H1 (cell line): ENCODE data around the gene CLEC2A. TPM values are rescaled to one million over a fixed set of nuclear protein-coding genes. Genes with fewer than 3 reads are reported as not detected.
"Not testable (repeated sequence)": the region's sequence is repeated elsewhere in the genome, so short reads cannot be mapped to it uniquely, and the experiment has no call there.

Experiments
- CTCF ChIA-PET: fragments of 300-600 bp; sonication (Branson Sonifier 250); formaldehyde crosslinking; loops from one replicate; lab custom pipeline; 2021; ENCODE audit not compliant: partially characterized antibody; lab: Charles Lee
- POLR2A ChIA-PET: fragments of 300-600 bp; sonication (Branson Sonifier 250); formaldehyde crosslinking; loops from one replicate; lab custom pipeline; 2021; ENCODE audit warnings: inconsistent platforms; ENCODE audit not compliant: partially characterized antibody; lab: Charles Lee
- DNase-seq, 2 experiments: peaks; one replicate each; pipeline versions ENCODE4 v3.0.0 to v3.0.0-alpha.2; 2010 to 2022; ENCODE audit warnings: low spot score in 2 of 2, low read depth in 1 of 2, mixed read lengths in 1 of 2
- FAIRE-seq: peaks from 2 replicates; lab custom pipeline; 2011; peaks lifted over from hg19 to GRCh38; lab: Jason Lieb, UNC
- H2AFZ ChIP-seq: 2 replicates; pipeline ENCODE4 v1.8.1; 2012; ENCODE audit warnings: low read length, inconsistent platforms
- H2AK5ac ChIP-seq: 2 replicates; pipeline ENCODE4 v1.6.1; 2013; ENCODE audit warnings: low read depth, low read length
- H2BK120ac ChIP-seq: replicated peaks from 2 replicates; pipeline ENCODE3; 2013; ENCODE audit warnings: low read depth, low read length, inconsistent platforms
- H2BK12ac ChIP-seq: 2 replicates; pipeline ENCODE4 v1.6.1; 2013; ENCODE audit warnings: low read depth, low read length
- H2BK15ac ChIP-seq: 2 replicates; pipeline ENCODE4 v1.6.1; 2013; ENCODE audit warnings: low read length
- H2BK20ac ChIP-seq: 2 replicates; pipeline ENCODE4 v1.6.1; 2013; ENCODE audit warnings: low read length
- H2BK5ac ChIP-seq: 2 replicates; pipeline ENCODE4 v1.6.1; 2013; ENCODE audit warnings: low read depth, low read length
- H3K14ac ChIP-seq: 2 replicates; pipeline ENCODE4 v1.6.1; 2013; ENCODE audit warnings: inconsistent platforms; ENCODE audit not compliant: insufficient read length
- H3K18ac ChIP-seq: 2 replicates; pipeline ENCODE4 v1.6.1; 2013; ENCODE audit warnings: low read length; ENCODE audit errors: extremely low read depth
- H3K23ac ChIP-seq: 2 replicates; pipeline ENCODE4 v1.6.1; 2013; ENCODE audit warnings: inconsistent platforms; ENCODE audit not compliant: insufficient read length
- H3K23me2 ChIP-seq: 2 replicates; pipeline ENCODE4 v1.6.1; 2013; ENCODE audit warnings: low read depth, low read length
- H3K27ac ChIP-seq: 2 replicates; pipeline ENCODE4 v1.6.1; 2011; ENCODE audit warnings: low read depth, low read length, inconsistent platforms
- H3K27me3 ChIP-seq, 4 experiments: replicated peaks in 1 of 4; 1 replicate in 1 of 4; 2 replicates in 3 of 4; pipeline versions ENCODE4 v1.6.1 to v1.8.1; 2011 to 2013; ENCODE audit warnings: low read length in 3 of 4, mild to moderate bottlenecking in 3 of 4, inconsistent platforms in 2 of 4, mixed read lengths in 2 of 4, moderate library complexity in 1 of 4; ENCODE audit not compliant: control insufficient read depth in 3 of 4, insufficient read depth in 3 of 4; ENCODE audit errors: extremely low read depth in 1 of 4
- H3K36me3 ChIP-seq, 4 experiments: 2 replicates each; pipeline versions ENCODE4 v1.6.1 to v1.8.1; 2011 to 2013; ENCODE audit warnings: mild to moderate bottlenecking in 4 of 4, low read length in 3 of 4, moderate library complexity in 2 of 4, control low read depth in 1 of 4, inconsistent platforms in 1 of 4; ENCODE audit not compliant: insufficient read depth in 4 of 4, control insufficient read depth in 2 of 4
- H3K4ac ChIP-seq: replicated peaks from 2 replicates; pipeline ENCODE3; 2013; ENCODE audit warnings: low read length, low read depth, mixed read lengths, inconsistent platforms; ENCODE audit not compliant: insufficient read length
- H3K4me1 ChIP-seq, 4 experiments: replicated peaks in 1 of 4; 1 replicate in 1 of 4; 2 replicates in 3 of 4; pipeline versions ENCODE4 v1.6.1 to v1.8.1; 2011 to 2013; ENCODE audit warnings: low read length in 3 of 4, inconsistent platforms in 2 of 4, mixed read lengths in 1 of 4; ENCODE audit not compliant: insufficient read depth in 4 of 4, control insufficient read depth in 3 of 4
- H3K4me2 ChIP-seq, 2 experiments: 2 replicates each; pipeline versions ENCODE4 v1.6.1 to v1.8.1; 2011 to 2013; ENCODE audit warnings: low read depth in 2 of 2, low read length in 2 of 2, control low read depth in 1 of 2, inconsistent platforms in 1 of 2, mild to moderate bottlenecking in 1 of 2; ENCODE audit not compliant: insufficient read depth in 1 of 2
- H3K4me3 ChIP-seq, 4 experiments: fragments of 200-600, 300-600 bp in 1 of 4; sonication (generic), shearing (Covaris generic), sonication (Bioruptor Twin) in 1 of 4; 2 replicates each; pipeline versions ENCODE4 v1.5.1 to v1.8.1; 2011 to 2016; ENCODE audit warnings: low read length in 4 of 4, low read depth in 3 of 4, control low read depth in 2 of 4, inconsistent platforms in 2 of 4, mild to moderate bottlenecking in 2 of 4, mixed read lengths in 1 of 4, moderate library complexity in 1 of 4; ENCODE audit not compliant: insufficient read depth in 2 of 4; ENCODE audit errors: extremely low read depth in 1 of 4
- H3K56ac ChIP-seq: replicated peaks from 2 replicates; pipeline ENCODE3; 2013; ENCODE audit warnings: low read depth, mild to moderate bottlenecking, mixed read lengths, low read length, inconsistent platforms; ENCODE audit not compliant: insufficient read length
- H3K79me1 ChIP-seq: 2 replicates; pipeline ENCODE4 v1.6.1; 2013; ENCODE audit warnings: low read depth, low read length, control low read depth
- H3K79me2 ChIP-seq, 2 experiments: 2 replicates each; pipeline versions ENCODE4 v1.6.1 to v1.8.1; 2012 to 2013; ENCODE audit warnings: low read length in 2 of 2, mild to moderate bottlenecking in 2 of 2, inconsistent platforms in 1 of 2; ENCODE audit not compliant: insufficient read depth in 2 of 2, control insufficient read depth in 1 of 2
- H3K9ac ChIP-seq, 4 experiments: replicated peaks in 1 of 4; 1 replicate in 1 of 4; 2 replicates in 3 of 4; pipeline versions ENCODE4 v1.6.1 to v1.8.1; 2011 to 2013; ENCODE audit warnings: low read depth in 3 of 4, low read length in 3 of 4, control low read depth in 2 of 4, mild to moderate bottlenecking in 2 of 4, moderate library complexity in 2 of 4, inconsistent platforms in 1 of 4; ENCODE audit errors: extremely low read depth in 1 of 4
- H3K9me3 ChIP-seq, 2 experiments: 2 replicates each; pipeline versions ENCODE4 v1.6.1 to v1.8.1; 2012 to 2013; ENCODE audit warnings: mild to moderate bottlenecking in 2 of 2, moderate library complexity in 2 of 2, control low read depth in 1 of 2, inconsistent platforms in 1 of 2, low read depth in 1 of 2, low read length in 1 of 2, mixed read lengths in 1 of 2; ENCODE audit not compliant: insufficient read depth in 2 of 2
- H4K20me1 ChIP-seq, 2 experiments: replicated peaks in 1 of 2; 2 replicates each; pipeline versions ENCODE3 to v1.8.1; 2011 to 2013; ENCODE audit warnings: inconsistent platforms in 2 of 2, low read length in 2 of 2, mild to moderate bottlenecking in 1 of 2; ENCODE audit not compliant: insufficient read depth in 2 of 2, control insufficient read depth in 1 of 2
- H4K5ac ChIP-seq: 2 replicates; pipeline ENCODE4 v1.6.1; 2013; ENCODE audit warnings: low read length, low read depth, mixed read lengths, inconsistent platforms; ENCODE audit not compliant: insufficient read length
- H4K8ac ChIP-seq: 2 replicates; pipeline ENCODE4 v1.8.0; 2013; ENCODE audit warnings: mild to moderate bottlenecking, moderate library complexity, low read length, inconsistent platforms; ENCODE audit not compliant: insufficient read depth; ENCODE audit errors: extremely low read depth
- H4K91ac ChIP-seq: replicated peaks from 2 replicates; pipeline ENCODE3; 2013; ENCODE audit warnings: low read length, mixed read lengths, inconsistent platforms; ENCODE audit not compliant: insufficient read length
- CREB1 ChIP-seq: IDR thresholded peaks from 2 replicates; pipeline ENCODE4 v1.6.1; 2012; ENCODE audit warnings: inconsistent platforms
- POLR2A ChIP-seq, 2 experiments: IDR thresholded peaks; 1 replicate in 1 of 2; 2 replicates in 1 of 2; pipeline ENCODE4 v1.6.1; 2011; ENCODE audit warnings: low read depth in 2 of 2, low read length in 2 of 2, mild to moderate bottlenecking in 2 of 2; ENCODE audit errors: control extremely low read depth in 1 of 2
- WGBS, 2 experiments: shearing (Covaris generic) in 1 of 2; methylation state at CpG; one replicate each; pipeline versions ENCODE4 v1.1.6 to v1.1.7; 2013 to 2015; ENCODE audit warnings: low lambda C conversion rate in 2 of 2, mixed read lengths in 2 of 2, inconsistent platforms in 1 of 2, low coverage in 1 of 2, missing lambda C conversion rate in 1 of 2; ENCODE audit not compliant: insufficient replicate concordance in 2 of 2, insufficient coverage in 1 of 2, insufficient read length in 1 of 2; ENCODE audit errors: extremely low coverage in 1 of 2, missing lambda C conversion rate in 1 of 2; 5-methylcytosine and 5-hydroxymethylcytosine counted together
- polyA plus RNA-seq, 7 experiments: library from polyadenylated mRNA; depleted of rRNA in 3 of 7; stranded (reverse) in 5 of 7; unstranded in 2 of 7; fragments of >200 nt in 5 of 7; fragments of 200-250 nt in 2 of 7; gene quantifications; 1 replicate in 5 of 7; 2 replicates in 1 of 7; 4 replicates in 1 of 7; pipeline versions ENCODE4 v1.2.1 to v1.2.3, GENCODE V29; 2011 to 2013; ENCODE audit warnings: missing spikeins in 2 of 7, mixed read lengths in 2 of 7
- total RNA-seq: library from RNA; stranded (reverse); fragmentation: NEBNext Ultra II Directional; extraction: Animal tissue kit (Norgen Biotek cat#: 25700); gene quantifications from 2 replicates; pipeline ENCODE4 v1.2.1, GENCODE V29; 2021

The CLEC2A gene
- total and polyA plus RNA-seq, 2 of the 8 experiments (the other 6 are each of a cell fraction or from before 2014, with no cell fraction given), result 0.63 to 3.7 TPM

DNA sequence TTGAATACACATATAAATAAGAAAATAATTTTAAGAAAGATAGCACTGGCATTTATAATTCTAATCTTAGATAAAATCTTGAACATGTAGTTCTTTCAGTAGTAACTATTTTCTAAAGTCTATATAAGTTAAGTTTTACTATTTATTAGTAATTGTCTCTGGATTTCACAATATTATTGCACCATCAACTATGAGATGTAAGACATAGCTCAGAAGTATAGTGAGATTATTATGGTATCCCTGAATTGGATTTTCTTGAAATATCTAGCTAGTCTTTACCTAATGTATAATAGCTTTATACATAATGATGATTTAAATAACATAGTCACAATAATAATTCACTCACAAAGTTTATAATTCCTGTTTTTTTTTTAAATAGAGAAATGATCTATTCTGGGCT is 45.7 kb upstream of the CLEC2A start (continued):
- no peak for TF ChIP-seq CREB1
- TF ChIP-seq POLR2A (IDR thresholded peaks at IDR 0.05; ENCODE audit: control extremely low read depth in 1 of 2, low read depth in 2 of 2, low read length in 2 of 2), result no peak

DNA sequence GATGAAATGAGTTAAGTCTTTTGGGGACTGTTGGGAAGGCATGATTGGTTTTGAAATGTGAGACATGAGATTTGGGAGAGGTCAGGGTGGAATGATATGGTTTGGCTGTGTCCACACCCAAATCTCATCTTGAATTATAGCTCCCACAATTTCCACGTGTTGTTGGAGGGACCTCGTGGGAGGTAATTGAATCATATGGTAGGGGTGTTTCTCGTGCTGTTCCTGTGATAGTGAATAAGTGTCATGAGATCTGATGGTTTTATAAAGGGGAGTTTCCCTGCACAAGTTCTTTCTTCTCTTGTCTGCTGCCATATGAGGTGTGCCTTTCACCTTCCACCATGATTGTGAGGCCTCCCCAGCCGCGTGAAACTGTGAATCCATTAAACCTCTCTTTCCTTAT is 44.5 kb upstream of the CLEC2A start:
- H2BK15ac ChIP-seq, H4K91ac ChIP-seq, H3K18ac ChIP-seq, H4K20me1 ChIP-seq, H3K4me2 ChIP-seq, H4K5ac ChIP-seq, H3K4me3 ChIP-seq, DNase-seq, H4K8ac ChIP-seq, H2BK12ac ChIP-seq, H3K9me3 ChIP-seq, H2AK5ac ChIP-seq, H3K36me3 ChIP-seq, H3K79me1 ChIP-seq, H3K79me2 ChIP-seq, H3K9ac ChIP-seq, POLR2A ChIA-PET, H3K23ac ChIP-seq, H3K27ac ChIP-seq, H2BK20ac ChIP-seq, H3K27me3 ChIP-seq, FAIRE-seq, H3K4ac ChIP-seq, H2BK120ac ChIP-seq, H2BK5ac ChIP-seq, H3K23me2 ChIP-seq, H2AFZ ChIP-seq, H3K56ac ChIP-seq, H3K4me1 ChIP-seq, H3K14ac ChIP-seq: not testable (repeated sequence)
- CTCF ChIA-PET, result interaction anchor here (3.2 kb wide), 1 partner anchor 34 kb away, joined by 14 read pairs; the partner anchor contains the start of gene CLEC12B
- 68% methylated on average over 5 of the region's 5 CpGs; no CpG with 5 or more reads in 1 of the 2 experiments for WGBS, 2 experiments
